GM12891 (cell line): Measurements from ENCODE around the gene PGP.

ENCODE experiments used
- DNase-seq: peaks from one replicate; pipeline ENCODE4 v3.0.0; 2011; ENCODE audit warnings: low spot score; ENCODE audit not compliant: insufficient read length
- FAIRE-seq: peaks from 2 replicates; lab custom pipeline; 2011; peaks lifted over from hg19 to GRCh38; lab: Jason Lieb, UNC
- PAX5 ChIP-seq: IDR thresholded peaks from 2 replicates; pipeline ENCODE4 v1.6.1; 2011; ENCODE audit warnings: low read length, moderate library complexity, mild to moderate bottlenecking; ENCODE audit not compliant: insufficient read depth, severe bottlenecking
- POLR2A ChIP-seq: IDR thresholded peaks from 2 replicates; pipeline ENCODE4 v1.6.1; 2011; ENCODE audit warnings: low read depth, low read length, control low read depth
- POLR2AphosphoS5 ChIP-seq: IDR thresholded peaks from 2 replicates; pipeline ENCODE4 v1.6.1; 2011; ENCODE audit warnings: low read depth, low read length, control low read depth
- POU2F2 ChIP-seq: IDR thresholded peaks from 2 replicates; pipeline ENCODE4 v1.6.1; 2011; ENCODE audit warnings: low read depth, mild to moderate bottlenecking, control low read depth, low read length, moderate library complexity
- SPI1 ChIP-seq: IDR thresholded peaks from 2 replicates; pipeline ENCODE4 v1.6.1; 2011; ENCODE audit warnings: low read depth, low read length, control low read depth
- TAF1 ChIP-seq: IDR thresholded peaks from 2 replicates; pipeline ENCODE4 v1.6.1; 2011; ENCODE audit warnings: low read depth, low read length, control low read depth

The PGP gene

GRCh38 chr16:2184346-2184745 lies 30.3 kb downstream of the PGP start:
- TF ChIP-seq POU2F2, result no peak
- no peak for TF ChIP-seq POLR2A
- TF ChIP-seq POLR2AphosphoS5, result no peak
- no peak for TF ChIP-seq PAX5
- no peak for TF ChIP-seq TAF1
- no peak for TF ChIP-seq SPI1
- FAIRE-seq, result no peak
- no peak for DNase-seq

- DNase-seq, result no peak
- no peak for FAIRE-seq
- no peak for TF ChIP-seq SPI1
- no peak for TF ChIP-seq PAX5
- no peak for TF ChIP-seq POLR2A
- no peak for TF ChIP-seq TAF1
- no peak for TF ChIP-seq POU2F2
- TF ChIP-seq POLR2AphosphoS5, result no peak
These were observed 31.0 kb downstream of the PGP start for GRCh38 chr16:2183671-2184070.

DNA sequence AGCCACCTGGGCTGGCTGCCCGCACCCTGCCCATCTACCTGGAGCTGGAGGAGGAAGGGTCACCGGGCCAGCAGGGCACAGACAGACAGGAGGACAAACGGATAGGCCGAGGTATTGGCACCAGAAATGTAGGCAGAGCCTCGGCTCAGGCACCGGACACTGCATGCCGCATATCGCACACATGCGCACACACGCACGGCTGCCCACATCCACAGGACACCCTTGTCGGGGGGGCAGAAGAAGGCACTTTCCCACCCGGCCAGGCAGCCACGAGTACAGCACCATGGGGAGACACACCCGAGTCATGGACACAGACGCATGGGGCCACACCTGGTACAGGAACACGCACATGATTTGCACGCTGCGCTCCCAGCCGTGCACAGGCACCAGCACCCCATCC lies 32.7 kb downstream of the PGP start:
- no peak for TF ChIP-seq SPI1
- TF ChIP-seq POLR2A, result no peak
- TF ChIP-seq POU2F2, result no peak
- TF ChIP-seq PAX5, result no peak
- no peak for TF ChIP-seq TAF1
- no peak for TF ChIP-seq POLR2AphosphoS5
- DNase-seq (no peak), FAIRE-seq (no peak)

GRCh38 chr16:2180962-2181923 lies 33.4 kb downstream of the PGP start:
- FAIRE-seq, result no peak
- no peak for TF ChIP-seq POU2F2
- no peak for TF ChIP-seq TAF1
- TF ChIP-seq POLR2A, result no peak
- no peak for TF ChIP-seq SPI1
- no peak for TF ChIP-seq PAX5
- TF ChIP-seq POLR2AphosphoS5, result no peak

DNA sequence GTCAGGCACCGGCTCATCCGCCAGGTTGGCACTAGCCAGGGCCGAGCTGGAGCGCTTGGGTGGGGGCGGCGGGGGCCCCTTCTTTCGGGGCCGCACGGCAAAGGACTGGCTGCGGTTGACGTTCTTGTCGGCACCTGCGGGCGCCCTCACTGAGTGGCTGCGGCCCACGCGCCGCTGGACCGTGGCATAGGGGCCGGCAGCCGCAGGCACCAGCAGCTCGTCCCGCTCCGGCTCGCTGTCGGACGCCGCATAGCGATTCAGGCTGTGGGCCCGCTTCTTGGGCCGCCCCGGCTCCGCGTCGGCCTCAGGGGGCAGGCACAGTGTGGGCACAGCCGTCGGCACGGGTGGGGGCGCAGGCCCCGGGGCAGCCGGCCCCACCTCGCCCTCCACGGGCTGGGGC lies 34.2 kb downstream of the PGP start:
- TF ChIP-seq POLR2A, result no peak
- no peak for TF ChIP-seq POLR2AphosphoS5
- TF ChIP-seq TAF1, result no peak
- TF ChIP-seq PAX5, result no peak
- no peak for TF ChIP-seq SPI1
- no peak for TF ChIP-seq POU2F2
- FAIRE-seq (no peak), DNase-seq (no peak)

More at GRCh38 chr16:2180962-2181923, 33.4 kb downstream of the PGP start:
- DNase-seq, result no peak

GRCh38 chr16:2179576-2179975 lies 35.1 kb downstream of the PGP start:
- no peak for FAIRE-seq
- DNase-seq, result no peak
- TF ChIP-seq POLR2A, result no peak
- TF ChIP-seq PAX5, result no peak
- no peak for TF ChIP-seq TAF1
- no peak for TF ChIP-seq POLR2AphosphoS5
- TF ChIP-seq POU2F2, result no peak

DNA sequence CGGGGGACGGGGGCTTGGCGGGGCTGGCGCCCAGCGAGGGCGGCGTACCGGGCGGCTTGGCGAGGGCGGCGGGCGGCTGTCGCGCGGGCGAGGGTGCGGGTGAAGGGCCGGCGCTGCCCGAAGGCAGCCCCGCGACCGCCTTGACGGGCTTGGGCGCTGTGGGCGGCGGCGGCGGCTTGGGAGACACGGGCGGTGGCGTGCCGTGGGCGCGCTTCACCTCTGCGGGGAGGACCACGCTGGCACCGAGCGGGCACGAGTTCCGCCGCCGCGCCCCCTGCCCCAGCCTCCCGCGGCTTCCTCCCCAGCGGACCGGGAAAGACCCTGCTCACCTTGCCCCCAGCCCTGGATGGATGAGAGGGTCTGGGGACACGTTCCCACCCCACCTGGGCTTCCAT lies 35.5 kb downstream of the PGP start:
- DNase-seq (no peak), FAIRE-seq (no peak)
- TF ChIP-seq POLR2AphosphoS5, result no peak
- no peak for TF ChIP-seq SPI1
- no peak for TF ChIP-seq POLR2A
- no peak for TF ChIP-seq PAX5

DNA sequence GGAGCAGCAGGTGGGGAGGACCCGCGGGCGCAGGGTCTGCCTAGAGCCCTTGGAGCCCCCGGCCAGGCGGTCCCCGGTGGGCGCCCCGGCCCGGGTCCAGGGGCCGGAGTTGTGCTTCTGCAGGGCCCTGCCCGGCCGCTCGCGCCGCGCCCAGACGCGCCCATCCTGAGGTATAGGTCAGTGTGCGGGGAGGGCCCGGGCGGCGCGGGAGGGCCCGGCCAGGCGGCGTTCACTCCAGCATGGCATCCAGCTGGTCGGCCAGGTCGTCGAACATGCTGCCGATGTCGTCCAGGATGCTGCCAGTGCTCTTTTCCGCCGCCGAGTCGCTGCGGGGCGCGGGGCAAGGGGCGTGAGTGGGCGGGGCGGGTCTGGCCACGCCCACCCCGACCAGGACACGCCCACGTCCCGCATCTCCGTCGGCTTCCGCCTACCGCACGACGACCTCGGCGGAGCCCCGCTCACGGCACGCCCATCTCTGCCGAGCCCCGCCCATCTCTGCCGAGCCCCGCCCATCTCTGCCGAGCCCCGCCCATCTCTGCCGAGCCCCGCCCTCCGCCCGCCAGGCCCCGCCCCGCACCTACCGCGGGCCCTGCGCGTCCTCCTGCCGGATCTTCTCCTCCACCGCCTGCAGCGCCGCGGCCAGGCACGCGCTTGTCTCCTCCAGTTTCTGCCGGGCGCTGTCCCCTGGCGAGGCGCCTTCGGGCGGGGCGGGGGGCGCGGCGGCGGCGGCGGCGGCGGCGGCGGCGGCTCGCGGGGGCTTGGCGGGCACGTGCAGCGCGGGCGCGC lies 36.1 kb downstream of the PGP start:
- DNase-seq, result peak; percentile 68

GRCh38 chr16:2177561-2177960 lies 37.1 kb downstream of the PGP start:
- no peak for DNase-seq
- no peak for FAIRE-seq
- TF ChIP-seq POLR2A (no peak), PAX5 (no peak), TAF1 (no peak), POLR2AphosphoS5 (no peak), POU2F2 (no peak), SPI1 (no peak)

More for the DNA sequence above, 36.1 kb downstream of the PGP start:
- FAIRE-seq, result no peak
- TF ChIP-seq POU2F2 (no peak), POLR2A (no peak), POLR2AphosphoS5 (no peak), SPI1 (no peak), PAX5 (no peak), TAF1 (no peak)

DNA sequence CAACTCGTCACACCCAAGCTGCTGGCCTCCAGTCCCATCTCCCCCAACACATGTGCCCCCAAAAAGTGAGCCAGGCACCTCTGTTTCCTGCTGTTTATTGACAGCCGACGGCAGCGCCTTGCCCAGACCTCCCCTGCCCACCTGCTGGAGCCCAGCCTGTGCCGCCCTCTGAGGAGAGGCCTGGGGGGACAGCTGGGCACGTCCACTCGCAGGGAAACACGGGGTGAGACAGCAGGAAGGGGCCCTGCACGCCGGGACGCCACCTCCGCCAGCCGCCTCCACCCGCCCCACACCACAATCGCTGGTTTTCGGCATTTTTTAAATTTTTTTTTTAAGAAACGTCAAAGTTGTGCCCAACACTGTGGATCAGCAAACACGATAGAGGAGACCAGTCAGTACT lies 37.5 kb downstream of the PGP start:
- TF ChIP-seq POU2F2, result no peak
- no peak for TF ChIP-seq PAX5
- TF ChIP-seq POLR2A, result no peak
- TF ChIP-seq SPI1, result no peak
- TF ChIP-seq POLR2AphosphoS5, result no peak
- FAIRE-seq, result no peak
- no peak for DNase-seq
